ENCODE measurements around the gene GFOD1.

GFOD1 gene

GRCh38 chr6:13485923-13486562 is 1.4 kb downstream of the GFOD1 start:
- DNase-seq, result peak; percentile 28

GRCh38 chr6:13485303-13485702 is 2.1 kb downstream of the GFOD1 start:
- DNase-seq, result no peak

- no peak for DNase-seq
Measured at GRCh38 chr6:13484827-13485226, 2.6 kb downstream of the GFOD1 start.

GRCh38 chr6:13484138-13484708 is 3.2 kb downstream of the GFOD1 start:
- no peak for DNase-seq

GRCh38 chr6:13480631-13481501 is 6.5 kb downstream of the GFOD1 start:
- DNase-seq, result no peak

- no peak for DNase-seq
Measured at GRCh38 chr6:13479971-13480434, 7.4 kb downstream of the GFOD1 start.

GRCh38 chr6:13479206-13479800 is 8.1 kb downstream of the GFOD1 start:
- no peak for DNase-seq

- DNase-seq, result peak; percentile 15
Measured at GRCh38 chr6:13478525-13478966, 8.9 kb downstream of the GFOD1 start.

GRCh38 chr6:13474787-13475186 is 12.6 kb downstream of the GFOD1 start:
- no peak for DNase-seq

- no peak for DNase-seq
Measured at GRCh38 chr6:13474360-13474759, 13.0 kb downstream of the GFOD1 start.

GRCh38 chr6:13473768-13474165 is 13.6 kb downstream of the GFOD1 start:
- no peak for DNase-seq

- DNase-seq, result no peak
Measured at GRCh38 chr6:13472976-13473767, 14.2 kb downstream of the GFOD1 start.

GRCh38 chr6:13472099-13472498 is 15.3 kb downstream of the GFOD1 start:
- no peak for DNase-seq

- no peak for DNase-seq
Measured at GRCh38 chr6:13471184-13471583, 16.2 kb downstream of the GFOD1 start.

- DNase-seq, result no peak
Measured at GRCh38 chr6:13470238-13471140, 16.9 kb downstream of the GFOD1 start.

GRCh38 chr6:13469693-13470092 is 17.7 kb downstream of the GFOD1 start:
- DNase-seq, result no peak

- DNase-seq, result no peak
Measured at GRCh38 chr6:13468839-13469238, 18.6 kb downstream of the GFOD1 start.

GRCh38 chr6:13467216-13467600 is 20.2 kb downstream of the GFOD1 start:
- DNase-seq, result no peak

GRCh38 chr6:13466304-13467215 is 20.8 kb downstream of the GFOD1 start:
- no peak for DNase-seq

- DNase-seq, result no peak
Measured at GRCh38 chr6:13465734-13466133, 21.7 kb downstream of the GFOD1 start.
